ENCODE data around the gene AOPEP. TPM values are rescaled to one million over a fixed set of nuclear protein-coding genes. Genes with fewer than 3 reads are reported as not detected.
A peak's percentile ranks its signal among the peaks of the same experiment; 100 is the strongest.

Gene AOPEP
- total RNA-seq, 2 experiments from 2014 or later, result 8.9 to 9.5 TPM

DNA sequence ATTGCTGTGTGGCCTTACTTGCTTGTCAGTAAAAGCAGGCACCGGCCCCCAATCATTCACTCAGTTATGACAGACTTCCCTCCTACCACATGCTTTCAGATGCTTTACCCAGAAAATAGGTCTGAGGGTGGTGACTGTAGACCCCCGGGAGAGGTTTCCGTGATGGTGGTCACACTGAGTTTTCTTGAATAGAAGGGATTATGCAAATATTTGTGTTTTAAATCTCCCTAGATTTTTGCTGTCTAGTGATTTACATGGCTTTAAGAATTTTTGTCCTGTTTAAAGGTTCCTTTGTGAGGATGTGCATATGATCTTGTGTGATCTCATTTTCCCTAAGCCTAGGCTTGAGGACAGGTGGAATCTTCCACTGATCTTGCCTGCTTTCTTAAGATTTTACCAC, 309.3 kb downstream of the AOPEP start:
- intact Hi-C loops (cut with DNase I, micrococcal nuclease), result no loop called here
- ATAC-seq (no peak), DNase-seq (no peak)
- Mint-ChIP-seq H3K27me3 (no peaks in the 10 kb centered on the region), H3K27ac (no peak overlapping the region), H3K36me3 (ENCODE audit: low read depth) (no peaks in the 10 kb centered on the region), H3K4me1 (no peaks in the 10 kb centered on the region), H3K4me3 (no peak overlapping the region), H3K9me3 (ENCODE audit: low read depth) (no peaks in the 10 kb centered on the region)
- ChIA-PET CTCF (no interaction called here), POLR2A (no interaction called here)

DNA sequence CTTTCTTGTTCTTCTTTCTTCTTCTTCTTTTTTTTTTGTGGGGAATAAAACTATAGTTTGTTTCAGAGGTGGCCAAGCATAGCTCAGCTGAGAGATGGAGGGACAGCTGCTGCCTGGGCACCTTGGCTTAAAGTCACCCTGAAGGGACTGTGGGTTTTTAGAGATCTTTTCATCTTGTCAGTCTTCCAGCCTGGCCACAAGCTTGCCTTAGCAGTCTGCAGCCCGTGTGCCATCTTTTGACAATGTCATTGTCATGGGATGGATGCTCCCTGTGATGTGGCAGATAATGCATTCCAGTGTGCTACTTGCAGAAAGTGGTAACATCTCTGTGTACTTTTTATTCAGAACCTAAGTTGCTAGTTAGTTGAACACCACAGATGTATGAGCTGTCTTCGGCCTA, 310.2 kb downstream of the AOPEP start:
- POLR2A ChIA-PET, result no interaction called here

DNA sequence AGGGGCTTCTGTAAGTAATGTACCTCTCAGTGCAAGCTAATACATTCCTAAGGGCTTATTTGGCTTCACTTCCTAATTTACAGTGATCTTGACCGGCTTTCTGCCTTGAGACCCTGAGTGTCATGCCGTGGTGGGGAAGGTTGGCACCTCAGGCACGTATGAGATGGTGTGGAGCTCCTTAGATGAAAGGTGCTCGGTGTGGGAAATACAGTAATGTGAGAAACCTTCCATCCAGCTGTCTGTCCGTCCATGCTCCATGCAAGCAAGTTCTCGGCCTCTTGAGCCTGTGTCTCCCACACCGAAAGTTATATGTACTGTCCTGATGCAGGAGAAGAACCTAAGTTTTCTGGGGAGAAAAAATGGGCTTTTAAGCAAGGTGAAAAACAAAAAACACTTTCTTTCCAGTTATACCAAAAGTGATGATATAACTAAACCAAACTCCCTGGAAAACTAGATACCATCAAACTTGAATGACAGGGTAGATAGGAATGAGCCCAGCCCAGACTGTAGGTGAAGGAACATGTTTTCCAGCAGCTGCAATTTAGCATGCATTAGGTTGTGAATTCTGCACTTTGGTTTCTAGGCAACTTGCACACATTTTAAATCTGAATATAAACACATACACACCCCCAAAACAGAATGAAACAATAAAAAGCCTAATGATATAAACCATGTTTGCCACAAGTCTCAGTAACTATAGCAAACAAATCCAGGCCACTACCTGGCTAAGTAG, 311.5 kb downstream of the AOPEP start:
- ChIA-PET CTCF (no interaction called here), POLR2A (no interaction called here)
- H3K27me3 Mint-ChIP-seq, result no peaks in the 10 kb centered on the region
- intact Hi-C loops (cut with DNase I, micrococcal nuclease), result no loop called here
- no peaks in the 10 kb centered on the region for H3K4me1 Mint-ChIP-seq
- DNase-seq (no peak), ATAC-seq (no peak)
- H3K4me3 Mint-ChIP-seq, result no peak overlapping the region
- H3K27ac Mint-ChIP-seq, result no peak overlapping the region
- no peaks in the 10 kb centered on the region for H3K9me3 Mint-ChIP-seq (ENCODE audit: low read depth)
- H3K36me3 Mint-ChIP-seq (ENCODE audit: low read depth), result no peaks in the 10 kb centered on the region

More for the DNA sequence above, 310.2 kb downstream of the AOPEP start:
- CTCF ChIA-PET, result no interaction called here
- Mint-ChIP-seq H3K4me1 (no peaks in the 10 kb centered on the region), H3K27me3 (no peaks in the 10 kb centered on the region), H3K9me3 (ENCODE audit: low read depth) (no peaks in the 10 kb centered on the region), H3K27ac (no peak overlapping the region), H3K36me3 (ENCODE audit: low read depth) (no peaks in the 10 kb centered on the region), H3K4me3 (no peak overlapping the region)
- no peak for ATAC-seq
- intact Hi-C loops (cut with DNase I, micrococcal nuclease), result no loop called here
- no peak for DNase-seq

GRCh38 chr9:95038666-95039065, 312.2 kb downstream of the AOPEP start:
- ATAC-seq (no peak), DNase-seq (no peak)
- no peaks in the 10 kb centered on the region for H3K27me3 Mint-ChIP-seq
- no peaks in the 10 kb centered on the region for H3K9me3 Mint-ChIP-seq (ENCODE audit: low read depth)
- H3K4me3 Mint-ChIP-seq, result no peak overlapping the region
- H3K4me1 Mint-ChIP-seq, result no peaks in the 10 kb centered on the region
- no peak overlapping the region for H3K27ac Mint-ChIP-seq
- ChIA-PET CTCF (no interaction called here), POLR2A (interaction anchor here (0.6 kb wide), 1 partner anchor 23 kb away, joined by 15 read pairs; no protein-coding TSS in a partner anchor)
- no peaks in the 10 kb centered on the region for H3K36me3 Mint-ChIP-seq (ENCODE audit: low read depth)
- intact Hi-C loops (cut with DNase I, micrococcal nuclease), result no loop called here

DNA sequence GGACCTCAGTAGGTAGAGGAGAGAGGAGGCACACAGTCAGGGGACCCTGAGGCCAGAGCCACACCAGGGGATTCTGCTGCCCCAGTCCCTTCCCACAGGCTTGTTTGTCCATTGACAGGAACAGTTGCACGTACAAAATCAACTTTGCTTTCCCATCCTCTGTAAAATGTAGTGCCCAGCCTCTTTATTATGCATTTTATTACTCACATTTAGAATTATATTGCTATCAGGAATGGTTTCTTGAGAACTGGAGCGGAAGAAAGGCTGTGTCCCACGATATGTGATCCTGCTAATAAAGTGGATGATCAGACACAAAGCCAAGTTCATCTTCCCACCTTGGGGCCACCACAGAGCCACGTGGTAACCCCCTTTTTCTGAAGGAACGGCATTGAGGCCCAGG, 313.6 kb downstream of the AOPEP start:
- Mint-ChIP-seq H3K27me3 (no peaks in the 10 kb centered on the region), H3K27ac (no peak overlapping the region), H3K4me3 (no peak overlapping the region), H3K9me3 (ENCODE audit: low read depth) (no peaks in the 10 kb centered on the region), H3K36me3 (ENCODE audit: low read depth) (no peaks in the 10 kb centered on the region), H3K4me1 (no peaks in the 10 kb centered on the region)
- intact Hi-C loops (cut with DNase I, micrococcal nuclease), result no loop called here
- DNase-seq, result no peak
- ChIA-PET CTCF (no interaction called here), POLR2A (no interaction called here)
- ATAC-seq, result no peak

- DNase-seq (no peak), ATAC-seq (no peak)
- Mint-ChIP-seq H3K27me3 (peaks cover 6% of the 10 kb centered on the region), H3K27ac (no peak overlapping the region), H3K4me3 (no peak overlapping the region), H3K9me3 (ENCODE audit: low read depth) (no peaks in the 10 kb centered on the region), H3K36me3 (ENCODE audit: low read depth) (no peaks in the 10 kb centered on the region), H3K4me1 (peaks cover 5% of the 10 kb centered on the region)
- ChIA-PET POLR2A (no interaction called here), CTCF (no interaction called here)
- intact Hi-C loops (cut with DNase I, micrococcal nuclease), result no loop called here
Measured at GRCh38 chr9:95043826-95044225, 317.3 kb downstream of the AOPEP start.

- CTCF ChIA-PET, result no interaction called here
- no peak overlapping the region for H3K27ac Mint-ChIP-seq
- intact Hi-C loops (cut with DNase I, micrococcal nuclease), result no loop called here
- H3K4me3 Mint-ChIP-seq, result no peak overlapping the region
- peaks cover 8% of the 10 kb centered on the region for H3K4me1 Mint-ChIP-seq
- POLR2A ChIA-PET, result no interaction called here
- H3K9me3 Mint-ChIP-seq (ENCODE audit: low read depth), result no peaks in the 10 kb centered on the region
- no peak for ATAC-seq
- H3K27me3 Mint-ChIP-seq, result peaks cover 12% of the 10 kb centered on the region
- no peaks in the 10 kb centered on the region for H3K36me3 Mint-ChIP-seq (ENCODE audit: low read depth)
- no peak for DNase-seq
Measured at GRCh38 chr9:95044731-95045508, 318.4 kb downstream of the AOPEP start.

GRCh38 chr9:95045751-95046150, 319.3 kb downstream of the AOPEP start:
- H3K4me3 Mint-ChIP-seq, result no peak overlapping the region
- CTCF ChIA-PET, result interaction anchor here (0.6 kb wide), 1 partner anchor 14 kb away, joined by 4 read pairs; no protein-coding TSS in a partner anchor
- H3K27ac Mint-ChIP-seq, result no peak overlapping the region
- POLR2A ChIA-PET, result no interaction called here
- H3K27me3 Mint-ChIP-seq, result peaks cover 13% of the 10 kb centered on the region
- no peaks in the 10 kb centered on the region for H3K36me3 Mint-ChIP-seq (ENCODE audit: low read depth)
- DNase-seq (no peak), ATAC-seq (no peak)
- no peaks in the 10 kb centered on the region for H3K9me3 Mint-ChIP-seq (ENCODE audit: low read depth)
- H3K4me1 Mint-ChIP-seq, result peaks cover 8% of the 10 kb centered on the region
- intact Hi-C loops (cut with DNase I, micrococcal nuclease), result no loop called here

- intact Hi-C loops (cut with DNase I, micrococcal nuclease), result loop anchor here in 1 of 2 experiments (1.0 to 2.0 kb wide), 2 partner anchors 43 to 265 kb away; no protein-coding TSS in a partner anchor
- ChIA-PET POLR2A (interaction anchor here (0.7 kb wide), 1 partner anchor 73 kb away, joined by 3 read pairs; no protein-coding TSS in a partner anchor), CTCF (no interaction called here)
- peaks cover 8% of the 10 kb centered on the region for H3K4me1 Mint-ChIP-seq
- no peaks in the 10 kb centered on the region for H3K36me3 Mint-ChIP-seq (ENCODE audit: low read depth)
- no peak overlapping the region for H3K27ac Mint-ChIP-seq
- ATAC-seq (no peak), DNase-seq (no peak)
- H3K27me3 Mint-ChIP-seq, result peaks cover 14% of the 10 kb centered on the region
- H3K9me3 Mint-ChIP-seq (ENCODE audit: low read depth), result no peaks in the 10 kb centered on the region
- peak overlapping the region; percentile 30 for H3K4me3 Mint-ChIP-seq
Measured at GRCh38 chr9:95047452-95048224, 321.1 kb downstream of the AOPEP start.

- H3K9me3 Mint-ChIP-seq (ENCODE audit: low read depth), result no peaks in the 10 kb centered on the region
- peaks cover 14% of the 10 kb centered on the region for H3K27me3 Mint-ChIP-seq
- DNase-seq (peak; percentile 65), ATAC-seq (peak; percentile 83)
- intact Hi-C loops (cut with DNase I, micrococcal nuclease), result loop anchor here in 1 of 2 experiments (1.0 to 2.0 kb wide), 2 partner anchors 44 to 266 kb away; no protein-coding TSS in a partner anchor
- H3K4me3 Mint-ChIP-seq, result peak overlapping the region; percentile 69
- no peak overlapping the region for H3K27ac Mint-ChIP-seq
- CTCF ChIA-PET, result no interaction called here
- peaks cover 8% of the 10 kb centered on the region for H3K4me1 Mint-ChIP-seq
- no peaks in the 10 kb centered on the region for H3K36me3 Mint-ChIP-seq (ENCODE audit: low read depth)
- POLR2A ChIA-PET, result interaction anchor here (0.7 kb wide), 1 partner anchor 74 kb away, joined by 3 read pairs; no protein-coding TSS in a partner anchor
Measured at GRCh38 chr9:95048225-95049087, 322.0 kb downstream of the AOPEP start.

DNA sequence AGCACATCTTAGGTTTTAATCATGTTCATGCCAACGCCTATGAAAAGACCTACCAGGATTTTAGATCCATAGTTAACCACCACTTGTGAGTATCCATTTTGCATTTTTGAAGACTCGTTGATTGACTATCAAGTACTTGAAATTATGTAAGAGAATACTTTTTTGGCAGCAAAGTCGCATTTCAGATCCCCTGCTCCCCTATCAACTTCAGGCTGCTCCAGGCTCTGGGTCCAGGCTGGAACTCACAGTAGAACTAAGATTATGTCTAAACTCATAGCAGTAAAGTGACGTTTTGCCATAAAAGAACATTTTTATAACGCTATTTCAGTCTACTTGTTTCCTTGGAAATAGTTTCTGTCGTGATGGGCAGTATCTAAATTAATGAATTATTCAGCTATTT, 323.3 kb downstream of the AOPEP start:
- no peak for DNase-seq
- intact Hi-C loops (cut with DNase I, micrococcal nuclease), result loop anchor here in 1 of 2 experiments (2.0 kb wide), 1 partner anchor 267 kb away; no protein-coding TSS in a partner anchor
- Mint-ChIP-seq H3K4me3 (no peak overlapping the region), H3K27me3 (peaks cover 14% of the 10 kb centered on the region), H3K4me1 (peaks cover 8% of the 10 kb centered on the region), H3K27ac (no peak overlapping the region), H3K9me3 (ENCODE audit: low read depth) (no peaks in the 10 kb centered on the region), H3K36me3 (ENCODE audit: low read depth) (no peaks in the 10 kb centered on the region)
- CTCF ChIA-PET, result no interaction called here
- ATAC-seq, result no peak
- POLR2A ChIA-PET, result no interaction called here

All from activated CD4-positive, alpha-beta T cell treated with anti-CD3 and anti-CD28 coated beads for 36 hours (primary cell).